Calu3 (cell line): ENCODE measurements around the gene CCDC91. TPM values are rescaled to one million over a fixed set of nuclear protein-coding genes. Genes with fewer than 3 reads are reported as not detected.

Source experiments
- BruUV-seq: library from RNA; stranded (reverse); fragments of 400-500 nt; replicated peaks from 2 replicates; lab custom pipeline; 2021; lab: Mats Ljungman, UMichigan
- CTCF ChIA-PET: fragments of 300-600 bp; sonication (Branson Sonifier 250); formaldehyde crosslinking; loops from one replicate; lab custom pipeline; 2022; ENCODE audit warnings: antibody characterized with exemption; lab: Charles Lee
- DNase-seq: peaks from one replicate; pipeline ENCODE4 v3.0.0; 2022
- H3K27ac Mint-ChIP-seq: one replicate; pipeline ENCODE4 v1.8.0; 2022; ENCODE audit warnings: mixed read lengths; ENCODE audit not compliant: unreplicated experiment
- H3K27me3 Mint-ChIP-seq: one replicate; pipeline ENCODE4 v1.8.0; 2022; ENCODE audit warnings: mixed read lengths; ENCODE audit not compliant: unreplicated experiment
- H3K36me3 Mint-ChIP-seq: one replicate; pipeline ENCODE4 v1.8.0; 2022; ENCODE audit warnings: mild to moderate bottlenecking, moderate library complexity, mixed read lengths; ENCODE audit not compliant: insufficient read depth, unreplicated experiment
- H3K4me1 Mint-ChIP-seq: one replicate; pipeline ENCODE4 v1.8.0; 2022; ENCODE audit warnings: mild to moderate bottlenecking, low read depth, mixed read lengths; ENCODE audit not compliant: unreplicated experiment
- H3K4me3 Mint-ChIP-seq: one replicate; pipeline ENCODE4 v1.8.0; 2022; ENCODE audit warnings: mild to moderate bottlenecking, low read depth, moderate library complexity, mixed read lengths; ENCODE audit not compliant: unreplicated experiment
- H3K9me3 Mint-ChIP-seq: one replicate; pipeline ENCODE4 v1.8.0; 2022; ENCODE audit warnings: low read depth, mixed read lengths; ENCODE audit not compliant: unreplicated experiment
- CTCF ChIP-seq: fragments of 200-600 bp; IDR thresholded peaks from one replicate; pipeline ENCODE4 v1.8.0; 2022; ENCODE audit warnings: antibody characterized with exemption; ENCODE audit not compliant: unreplicated experiment
- intact Hi-C: fragments of 100-400 bp; cut with micrococcal nuclease; formaldehyde crosslinking; loops from one replicate; pipeline ENCODE4 v1.10.0; 2022; ENCODE audit not compliant: unreplicated experiment
- total RNA-seq: library from RNA; stranded (reverse); gene quantifications from 2 replicates; pipeline ENCODE4 v1.2.3, GENCODE V29; 2022

CCDC91 gene
- total RNA-seq, 1 experiment from 2014 or later = 25.6 TPM

GRCh38 chr12:28583701-28584261, 393.5 kb downstream of the CCDC91 start:
- Mint-ChIP-seq H3K27ac (no peak overlapping the region), H3K36me3 (no peaks in the 10 kb centered on the region), H3K27me3 (no peaks in the 10 kb centered on the region), H3K9me3 (no peaks in the 10 kb centered on the region), H3K4me1 (no peaks in the 10 kb centered on the region), H3K4me3 (no peak overlapping the region)
- BruUV-seq = no TSS peak
- DNase-seq = no peak
- intact Hi-C loops = no loop called here
- TF ChIP-seq CTCF = no peak
- CTCF ChIA-PET = interaction anchor here (1.0 kb wide), 1 partner anchor 29 kb away, joined by 3 read pairs; no protein-coding TSS in a partner anchor

DNA sequence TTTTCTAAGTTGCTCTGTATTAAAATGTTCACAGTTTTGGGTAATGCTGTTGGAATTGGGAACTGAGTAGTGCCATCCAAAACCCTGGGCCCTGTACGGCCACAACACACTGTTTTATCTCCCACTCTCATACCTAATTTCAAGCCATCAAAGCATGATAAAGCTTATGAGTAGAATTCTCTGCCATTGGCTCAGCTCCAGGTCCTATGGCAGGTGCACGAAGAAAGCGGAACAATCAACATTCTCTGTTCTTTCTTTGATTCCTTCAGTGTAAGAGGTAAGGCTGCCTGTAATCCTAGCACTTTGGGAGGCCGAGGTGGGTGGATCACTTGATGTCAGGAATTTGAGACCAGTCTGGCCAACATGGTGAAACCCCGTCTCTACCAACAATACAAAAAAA, 394.9 kb downstream of the CCDC91 start:
- Mint-ChIP-seq H3K4me3 (no peak overlapping the region), H3K27ac (no peak overlapping the region), H3K27me3 (no peaks in the 10 kb centered on the region), H3K9me3 (no peaks in the 10 kb centered on the region), H3K4me1 (no peaks in the 10 kb centered on the region), H3K36me3 (no peaks in the 10 kb centered on the region)
- TF ChIP-seq CTCF = no peak
- DNase-seq = no peak
- CTCF ChIA-PET = no interaction called here
- intact Hi-C loops = no loop called here
- BruUV-seq = no TSS peak

DNA sequence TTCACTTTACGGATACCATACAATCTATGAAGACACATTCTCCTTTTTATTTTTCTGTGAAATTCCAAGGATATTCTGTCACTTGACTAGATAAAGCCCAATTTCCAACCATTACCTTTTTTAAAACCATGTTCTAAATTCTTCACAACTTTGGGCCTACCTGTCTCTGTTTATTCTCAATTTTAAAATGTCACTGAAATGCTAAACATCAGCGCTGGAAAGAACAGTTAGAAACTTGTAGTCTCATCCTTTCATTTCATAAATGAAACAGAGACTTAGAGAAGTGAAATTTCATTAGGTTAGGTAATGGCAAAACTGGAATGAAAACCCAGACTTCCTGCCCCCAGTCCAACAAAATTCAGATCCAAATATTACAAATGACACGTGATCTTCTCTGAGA, 396.2 kb downstream of the CCDC91 start:
- BruUV-seq = no TSS peak
- no peaks in the 10 kb centered on the region for H3K4me1 Mint-ChIP-seq
- no peaks in the 10 kb centered on the region for H3K27me3 Mint-ChIP-seq
- CTCF ChIA-PET = no interaction called here
- H3K27ac Mint-ChIP-seq = no peak overlapping the region
- no peaks in the 10 kb centered on the region for H3K9me3 Mint-ChIP-seq
- no peak for DNase-seq
- no peaks in the 10 kb centered on the region for H3K36me3 Mint-ChIP-seq
- H3K4me3 Mint-ChIP-seq = no peak overlapping the region
- intact Hi-C loops = no loop called here
- TF ChIP-seq CTCF = no peak

DNA sequence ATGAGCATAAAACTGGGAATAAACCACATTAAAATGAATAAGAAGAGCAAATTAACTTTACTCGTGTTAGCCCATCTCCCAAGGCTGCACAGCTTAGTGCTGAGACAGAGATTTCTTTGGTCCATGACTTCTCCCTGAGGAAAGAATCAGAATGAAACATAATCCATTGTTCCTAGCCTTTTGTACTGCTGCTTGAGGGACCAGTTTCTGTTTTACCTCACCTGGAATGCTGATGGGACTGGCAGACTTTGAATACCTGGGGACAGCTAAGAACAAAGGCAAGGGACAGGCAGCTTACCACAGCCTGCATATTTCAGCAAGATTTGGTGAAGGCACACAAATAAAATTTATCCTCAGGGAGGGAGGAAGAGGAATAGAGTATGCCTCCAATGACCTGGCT, 401.6 kb downstream of the CCDC91 start:
- Mint-ChIP-seq H3K36me3 (no peaks in the 10 kb centered on the region), H3K4me1 (no peaks in the 10 kb centered on the region), H3K4me3 (no peak overlapping the region), H3K27me3 (no peaks in the 10 kb centered on the region), H3K27ac (no peak overlapping the region), H3K9me3 (peaks cover 4% of the 10 kb centered on the region)
- no peak for TF ChIP-seq CTCF
- DNase-seq = no peak
- intact Hi-C loops = no loop called here
- no TSS peak for BruUV-seq
- CTCF ChIA-PET = no interaction called here

Other genes with a start within 250 kb of the CCDC91 start
- gene PTHLH, start 217.7 kb upstream of the CCDC91 start, total RNA-seq = 0.91 and 1.3 TPM in 2 replicates